Left renal cortex interstitium (tissue), 4 donors: ENCODE results near the gene GRIN2D. TPM values are rescaled to one million over a fixed set of nuclear protein-coding genes. Genes with fewer than 3 reads are reported as not detected.

Experiments
- DNase-seq, 4 donors: peaks; one replicate each; pipeline ENCODE4 v3.0.0-alpha.2; 2013; ENCODE audit warnings: low read depth in 4 of 4, low spot score in 2 of 4, missing footprints in 1 of 4
- polyA plus RNA-seq, 4 donors: library from polyadenylated mRNA; unstranded; fragments of 120-200 nt; gene quantifications; one replicate each; pipeline ENCODE4 v1.2.1, GENCODE V29; 2013; ENCODE audit not compliant: insufficient read length in 4 of 4

The GRIN2D gene
- polyA plus RNA-seq, 4 donors: 0.42 to 0.78 (median 0.54) TPM

GRCh38 chr19:48428670-48429069 lies 35.2 kb downstream of the GRIN2D start:
- DNase-seq: no peak

DNA sequence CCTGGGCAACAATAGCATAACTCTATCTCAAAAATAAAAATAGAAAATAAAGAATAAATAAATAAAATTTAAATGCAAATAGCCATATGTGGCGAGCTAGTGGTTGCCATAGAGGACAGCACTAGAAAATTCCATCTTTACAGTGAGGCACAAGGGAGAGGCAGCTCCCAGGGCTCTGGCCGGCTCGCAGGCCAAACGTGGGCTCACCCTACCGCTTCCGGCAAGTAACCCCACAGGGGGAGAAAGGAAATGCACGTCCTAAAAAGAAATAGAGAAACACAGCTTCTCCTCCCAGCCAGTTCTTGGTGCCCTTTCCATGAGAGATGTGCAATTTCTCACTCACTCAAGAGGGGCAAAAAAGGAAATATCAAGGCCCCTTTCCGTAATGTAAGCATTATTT lies 39.9 kb downstream of the GRIN2D start:
- no peak for DNase-seq

DNA sequence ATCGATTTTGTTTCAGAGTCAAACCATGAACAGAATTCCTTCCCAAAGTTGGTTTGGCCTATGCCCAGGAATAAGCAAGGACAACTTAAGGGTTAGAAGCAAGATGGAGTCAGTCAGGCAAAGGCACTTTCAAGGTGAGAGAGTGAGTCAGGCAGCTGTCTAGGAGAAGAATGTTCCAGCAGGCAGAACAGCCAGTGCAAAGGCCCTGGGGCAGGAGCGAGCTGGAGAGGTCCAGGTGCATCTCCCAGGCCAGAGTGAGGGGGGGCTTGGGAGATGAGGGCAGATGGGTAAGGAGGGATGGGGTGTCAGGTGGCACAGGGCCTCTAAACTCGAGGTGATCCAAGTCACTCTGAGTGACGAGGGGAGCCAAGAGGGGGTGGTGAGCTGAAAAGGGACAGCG lies 43.1 kb downstream of the GRIN2D start:
- no peak for DNase-seq

DNA sequence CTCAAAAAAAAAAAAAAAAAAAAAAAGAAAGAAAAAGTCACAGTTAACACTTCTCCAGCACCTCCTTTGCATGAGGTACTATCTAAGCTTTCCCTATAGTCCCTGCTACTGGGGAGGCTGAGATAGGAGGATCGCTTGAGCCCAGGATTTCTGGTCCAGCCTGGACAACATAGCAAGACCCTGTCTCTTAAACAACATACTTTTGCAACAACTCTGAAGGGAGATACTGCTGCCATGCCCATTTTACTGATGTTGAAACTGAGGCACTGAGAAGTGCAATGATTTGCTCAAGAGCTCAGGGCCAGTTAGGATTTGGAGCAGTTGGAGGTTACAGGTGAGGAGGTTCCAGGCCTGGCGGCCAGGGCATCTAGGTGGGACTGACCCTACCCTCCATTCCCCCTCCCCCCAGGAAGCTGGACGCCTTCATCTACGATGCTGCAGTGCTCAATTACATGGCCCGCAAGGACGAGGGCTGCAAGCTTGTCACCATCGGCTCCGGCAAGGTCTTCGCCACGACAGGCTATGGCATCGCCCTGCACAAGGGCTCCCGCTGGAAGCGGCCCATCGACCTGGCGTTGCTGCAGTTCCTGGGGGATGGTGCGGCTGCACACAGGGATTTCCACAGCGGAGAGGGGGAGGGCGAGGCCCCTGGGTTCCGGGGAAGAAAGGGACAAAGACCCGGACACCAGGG lies 48.0 kb downstream of the GRIN2D start:
- no peak for DNase-seq

DNA sequence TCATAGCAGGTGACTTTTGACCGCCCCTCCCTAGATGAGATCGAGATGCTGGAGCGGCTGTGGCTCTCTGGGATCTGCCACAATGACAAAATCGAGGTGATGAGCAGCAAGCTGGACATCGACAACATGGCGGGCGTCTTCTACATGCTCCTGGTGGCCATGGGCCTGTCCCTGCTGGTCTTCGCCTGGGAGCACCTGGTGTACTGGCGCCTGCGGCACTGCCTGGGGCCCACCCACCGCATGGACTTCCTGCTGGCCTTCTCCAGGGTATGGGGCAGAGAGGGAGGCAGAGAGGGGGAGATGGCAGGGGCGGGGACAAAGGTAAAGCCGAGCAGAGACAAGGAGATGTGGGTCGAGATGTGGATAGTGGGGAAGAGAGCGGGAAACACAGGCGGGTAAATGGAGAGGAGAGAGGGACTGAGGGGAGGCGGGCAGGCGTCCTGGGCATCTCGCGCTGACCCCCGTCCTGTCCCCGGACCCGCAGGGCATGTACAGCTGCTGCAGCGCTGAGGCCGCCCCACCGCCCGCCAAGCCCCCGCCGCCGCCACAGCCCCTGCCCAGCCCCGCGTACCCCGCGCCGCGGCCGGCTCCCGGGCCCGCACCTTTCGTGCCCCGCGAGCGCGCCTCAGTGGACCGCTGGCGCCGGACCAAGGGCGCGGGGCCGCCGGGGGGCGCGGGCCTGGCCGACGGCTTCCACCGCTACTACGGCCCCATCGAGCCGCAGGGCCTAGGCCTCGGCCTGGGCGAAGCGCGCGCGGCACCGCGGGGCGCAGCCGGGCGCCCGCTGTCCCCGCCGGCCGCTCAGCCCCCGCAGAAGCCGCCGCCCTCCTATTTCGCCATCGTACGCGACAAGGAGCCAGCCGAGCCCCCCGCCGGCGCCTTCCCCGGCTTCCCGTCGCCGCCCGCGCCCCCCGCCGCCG lies 48.9 kb downstream of the GRIN2D start:
- no peak for DNase-seq

GRCh38 chr19:48443256-48443655 lies 49.8 kb downstream of the GRIN2D start:
- DNase-seq: no peak

Other genes with a start within 250 kb of the GRIN2D start
- 10 to 100 TPM; 50.7 to 87.3 (median 68.4) TPM for gene LIG1, start 223.3 kb upstream of the GRIN2D start, polyA plus RNA-seq
- gene ZSWIM9, start 223.0 kb upstream of the GRIN2D start, polyA plus RNA-seq: 10 to 100 TPM in 2 of 4 donors, 1 to 10 TPM in 2; 8.9 to 12.2 (median 10.8) TPM
- 10 to 100 TPM; 45.5 to 71.5 (median 56.2) TPM for gene CARD8, start 137.8 kb upstream of the GRIN2D start, polyA plus RNA-seq
- gene ZNF114, start 123.6 kb upstream of the GRIN2D start, polyA plus RNA-seq: 1 to 10 TPM; 5.9 to 7.6 (median 7.1) TPM
- gene EMP3, start 68.1 kb upstream of the GRIN2D start, polyA plus RNA-seq: 10 to 100 TPM; 64.9 to 82.5 (median 74.9) TPM
- 10 to 100 TPM in 3 of 4 donors, 1 to 10 TPM in 1; 9.2 to 14.6 (median 12.0) TPM for gene TMEM143, start 29.7 kb upstream of the GRIN2D start, polyA plus RNA-seq
- under 1 TPM; 0.33 to 0.64 (median 0.60) TPM for gene SYNGR4, start 29.3 kb upstream of the GRIN2D start, polyA plus RNA-seq
- 100 to 1,000 TPM; 208 to 244 (median 234) TPM for gene KDELR1, start 2.1 kb upstream of the GRIN2D start, polyA plus RNA-seq
- 10 to 100 TPM; 22.9 to 33.0 (median 27.9) TPM for gene GRWD1, start 52.3 kb downstream of the GRIN2D start, polyA plus RNA-seq
- 1 to 10 TPM in 2 of 4 donors, under 1 TPM in 2; 0.40 to 1.2 (median 0.85) TPM for gene KCNJ14, start 61.9 kb downstream of the GRIN2D start, polyA plus RNA-seq
- 100 to 1,000 TPM in 1 of 4 donors, 10 to 100 TPM in 3; 75.7 to 107 (median 90.7) TPM for gene CYTH2, start 75.7 kb downstream of the GRIN2D start, polyA plus RNA-seq
- 1 to 10 TPM; 1.9 to 5.0 (median 3.7) TPM for gene LMTK3, start 118.2 kb downstream of the GRIN2D start, polyA plus RNA-seq
- under 1 TPM; 0.25 to 0.39 (median 0.35) TPM for gene SULT2B1, start 158.5 kb downstream of the GRIN2D start, polyA plus RNA-seq
- gene SPACA4, start 213.1 kb downstream of the GRIN2D start, polyA plus RNA-seq: under 1 TPM in 2 of 4 donors, not detected in 2; 0.11 to 0.26 TPM
- gene FAM83E, start 221.4 kb downstream of the GRIN2D start, polyA plus RNA-seq: 1 to 10 TPM; 1.2 to 2.7 (median 1.4) TPM
- 1,000 to 10,000 TPM; 1,107 to 1,584 (median 1,279) TPM for gene RPL18, start 225.5 kb downstream of the GRIN2D start, polyA plus RNA-seq
- gene SPHK2, start 225.8 kb downstream of the GRIN2D start, polyA plus RNA-seq: 10 to 100 TPM; 17.1 to 40.1 (median 29.5) TPM
- 10 to 100 TPM; 11.3 to 15.7 (median 13.2) TPM for gene DBP, start 243.7 kb downstream of the GRIN2D start, polyA plus RNA-seq